Transverse colon (tissue), 4 donors: Measurements from ENCODE around the gene ADCY10. TPM values are rescaled to one million over a fixed set of nuclear protein-coding genes. Genes with fewer than 3 reads are reported as not detected.
"Not testable (repeated sequence)": the region's sequence is repeated elsewhere in the genome, so short reads cannot be mapped to it uniquely, and the experiment has no call there.

Experiments
- DNase-seq: peaks from one replicate; pipeline ENCODE4 v3.0.0-alpha.2; 2019
- H3K27ac ChIP-seq, 4 donors: fragments of 200-600 bp; sonication (generic); 2 replicates each; pipeline ENCODE4 v1.5.1; 2016 to 2018; ENCODE audit warnings: inconsistent platforms in 4 of 4
- H3K27me3 ChIP-seq: fragments of 200-600 bp; sonication (generic); 2 replicates; pipeline ENCODE4 v1.5.1; 2017; ENCODE audit warnings: inconsistent platforms
- H3K36me3 ChIP-seq, 4 donors: fragments of 200-600 bp; sonication (generic); 2 replicates each; pipeline ENCODE4 v1.5.1; 2017 to 2019; ENCODE audit warnings: inconsistent platforms in 4 of 4
- H3K4me1 ChIP-seq, 4 donors: fragments of 200-600 bp; sonication (generic); 2 replicates each; pipeline ENCODE4 v1.5.1; 2017 to 2020; ENCODE audit warnings: inconsistent platforms in 4 of 4
- H3K4me3 ChIP-seq, 4 donors: fragments of 200-600 bp; sonication (generic); 1 replicate in 1 of 4; 2 replicates in 3 of 4; pipeline versions ENCODE4 v1.5.1 to v1.6.1; 2017 to 2019; ENCODE audit warnings: inconsistent platforms in 4 of 4
- H3K9me3 ChIP-seq, 2 donors: fragments of 200-600 bp; sonication (generic); 2 replicates each; pipeline ENCODE4 v1.5.1; 2017 to 2019; ENCODE audit warnings: inconsistent platforms in 2 of 2
- EP300 ChIP-seq: sonication (generic); formaldehyde crosslinking; IDR thresholded peaks from one replicate; pipeline ENCODE4 v1.6.1; 2017; ENCODE audit warnings: antibody characterized with exemption, low read depth
- POLR2A ChIP-seq: fragments of 450-650 bp; IDR thresholded peaks from one replicate; pipeline ENCODE4 v1.6.1; 2016; ENCODE audit warnings: antibody characterized with exemption, mild to moderate bottlenecking, moderate library complexity
- POLR2AphosphoS5 ChIP-seq, 3 donors: sonication (generic); formaldehyde crosslinking; IDR thresholded peaks; one replicate each; pipeline ENCODE4 v1.6.1; 2016; ENCODE audit warnings: antibody characterized with exemption in 3 of 3
- WGBS, 2 donors: methylation state at CpG; one replicate each; pipeline ENCODE4 v1.1.5; 2018; ENCODE audit warnings: low coverage in 1 of 2; 5-methylcytosine and 5-hydroxymethylcytosine counted together
- in situ Hi-C, 4 donors: fragments of 200-750 bp; cut with MboI; loops; one replicate each; pipeline versions ENCODE4 v1.15.0 to v1.15.1; 2017; ENCODE audit warnings: low sequenced_read_pairs in 3 of 4, low pct_ligation_motif_present in 1 of 4, low pct_unique_long_range_greater_than_20kb in 1 of 4
- intact Hi-C: fragments of 100-400 bp; cut with DNase I; formaldehyde crosslinking; loops from one replicate; pipeline ENCODE4 v1.15.1; 2023; ENCODE audit warnings: low total_unique reads
- total RNA-seq, 4 donors: library from RNA; depleted of rRNA; stranded (reverse); fragments of >200 nt; gene quantifications; one replicate each; pipeline ENCODE4 v1.1.0, GENCODE V29; 2016
- TF ChIP-seq, protein P1 (sequence below), 5 experiments: fragments of 200-600 bp in 3 of 5; fragments of 450-650 bp in 2 of 5; sonication (generic) in 3 of 5; IDR thresholded peaks; 1 replicate in 2 of 5; 2 replicates in 3 of 5; pipeline ENCODE4 v1.5.1; 2016 to 2017; ENCODE audit warnings: antibody characterized with exemption in 5 of 5, inconsistent platforms in 3 of 5, mild to moderate bottlenecking in 2 of 5, moderate library complexity in 1 of 5

The ADCY10 gene
- total RNA-seq, 4 donors from 2014 or later = 0.27 to 3.7 TPM; not detected in 2

DNA sequence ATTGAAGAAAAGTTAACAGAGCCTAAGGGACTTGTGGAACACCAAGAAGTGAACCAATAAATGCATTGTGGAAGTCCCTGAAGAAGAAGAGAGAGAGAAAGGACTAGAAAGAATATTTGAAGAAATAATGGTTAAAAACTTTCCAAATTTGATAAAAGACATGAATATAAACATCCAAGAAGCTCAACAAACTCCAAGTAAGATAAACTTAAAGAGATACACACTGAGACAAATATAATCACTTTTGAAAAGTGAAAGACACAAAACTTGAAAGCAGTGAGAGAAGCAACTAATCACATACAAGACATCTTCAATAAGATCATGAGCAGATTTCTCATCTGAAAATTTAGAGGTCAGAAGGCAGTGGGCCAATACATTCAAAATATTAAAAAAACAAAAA lies 101.0 kb downstream of the ADCY10 start:
- peaks cover 0 to 19% of the 10 kb centered on the region in 2 donors for H3K9me3 ChIP-seq
- no peak overlapping the region for H3K4me3 ChIP-seq
- H3K36me3 ChIP-seq = no peaks in the 10 kb centered on the region
- intact Hi-C loops (no loop called here), in situ Hi-C loops (loop anchor here in 1 of 4 donors (10.0 kb wide), 1 partner anchor 88 kb away; the partner anchor contains the start of gene MPZL1)
- no peaks in the 10 kb centered on the region for H3K27me3 ChIP-seq
- no peak for DNase-seq
- peaks cover 0 to 7% (median 3%) of the 10 kb centered on the region in 4 donors for H3K4me1 ChIP-seq
- no peak for TF ChIP-seq POLR2A
- TF ChIP-seq POLR2AphosphoS5 (IDR thresholded peaks at IDR 0.05) = no peak
- TF ChIP-seq, protein P1, sequence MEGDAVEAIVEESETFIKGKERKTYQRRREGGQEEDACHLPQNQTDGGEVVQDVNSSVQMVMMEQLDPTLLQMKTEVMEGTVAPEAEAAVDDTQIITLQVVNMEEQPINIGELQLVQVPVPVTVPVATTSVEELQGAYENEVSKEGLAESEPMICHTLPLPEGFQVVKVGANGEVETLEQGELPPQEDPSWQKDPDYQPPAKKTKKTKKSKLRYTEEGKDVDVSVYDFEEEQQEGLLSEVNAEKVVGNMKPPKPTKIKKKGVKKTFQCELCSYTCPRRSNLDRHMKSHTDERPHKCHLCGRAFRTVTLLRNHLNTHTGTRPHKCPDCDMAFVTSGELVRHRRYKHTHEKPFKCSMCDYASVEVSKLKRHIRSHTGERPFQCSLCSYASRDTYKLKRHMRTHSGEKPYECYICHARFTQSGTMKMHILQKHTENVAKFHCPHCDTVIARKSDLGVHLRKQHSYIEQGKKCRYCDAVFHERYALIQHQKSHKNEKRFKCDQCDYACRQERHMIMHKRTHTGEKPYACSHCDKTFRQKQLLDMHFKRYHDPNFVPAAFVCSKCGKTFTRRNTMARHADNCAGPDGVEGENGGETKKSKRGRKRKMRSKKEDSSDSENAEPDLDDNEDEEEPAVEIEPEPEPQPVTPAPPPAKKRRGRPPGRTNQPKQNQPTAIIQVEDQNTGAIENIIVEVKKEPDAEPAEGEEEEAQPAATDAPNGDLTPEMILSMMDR (IDR thresholded peaks at IDR 0.05) = no peak
- TF ChIP-seq EP300 = no peak
- no peak overlapping the region for H3K27ac ChIP-seq

DNA sequence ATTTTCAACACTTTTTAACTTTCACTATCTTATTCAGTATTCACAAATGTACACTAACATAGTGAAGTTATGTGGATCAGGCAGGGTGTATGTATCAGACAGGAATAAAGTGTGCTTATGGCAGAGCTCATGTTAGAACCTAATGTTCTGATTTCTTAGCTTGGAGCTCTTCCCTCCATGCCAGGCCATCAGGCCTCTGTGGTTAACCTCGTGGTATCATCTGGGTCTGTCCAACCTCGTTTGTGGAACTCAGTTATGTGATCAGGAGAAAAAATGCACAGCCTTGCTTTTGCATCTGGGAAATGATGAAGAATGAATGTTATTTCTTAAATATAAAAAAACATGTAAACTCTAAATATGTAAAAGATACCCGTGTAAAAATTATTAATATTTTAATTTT lies 105.2 kb downstream of the ADCY10 start:
- H3K4me1 ChIP-seq = peaks cover 0 to 10% (median 0%) of the 10 kb centered on the region in 4 donors
- H3K4me3 ChIP-seq = no peak overlapping the region
- WGBS, 2 donors = 67 to 76% methylated on average over 3 of the region's 3 CpGs
- peaks cover 0 to 7% of the 10 kb centered on the region in 2 donors for H3K9me3 ChIP-seq
- intact Hi-C loops (no loop called here), in situ Hi-C loops (no loop called here)
- H3K27ac ChIP-seq = no peak overlapping the region
- no peaks in the 10 kb centered on the region for H3K36me3 ChIP-seq
- no peak for TF ChIP-seq EP300
- no peak for TF ChIP-seq POLR2A
- no peak for TF ChIP-seq POLR2AphosphoS5 (IDR thresholded peaks at IDR 0.05)
- TF ChIP-seq, protein P1 (IDR thresholded peaks at IDR 0.05) = no peak
- no peaks in the 10 kb centered on the region for H3K27me3 ChIP-seq
- no peak for DNase-seq

DNA sequence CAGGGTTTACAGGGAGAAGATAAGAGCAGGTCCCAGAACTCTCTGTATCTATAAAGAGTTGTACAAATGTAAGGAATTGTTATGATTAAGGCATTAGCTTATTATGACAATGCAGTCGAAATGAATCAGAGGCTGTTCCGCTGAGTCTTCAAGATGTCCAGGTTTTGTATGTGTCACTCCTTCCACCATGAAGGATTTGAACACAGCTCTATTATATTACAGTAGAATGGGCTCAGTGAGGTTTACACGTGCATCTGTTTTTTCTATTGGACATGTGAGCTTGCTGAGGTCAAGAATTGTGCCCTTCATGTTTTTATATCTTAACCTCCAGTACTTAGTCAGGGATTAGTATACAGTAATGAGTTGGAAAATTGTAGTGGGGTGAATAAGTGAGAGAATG lies 105.8 kb downstream of the ADCY10 start:
- no peaks in the 10 kb centered on the region for H3K27me3 ChIP-seq

DNA sequence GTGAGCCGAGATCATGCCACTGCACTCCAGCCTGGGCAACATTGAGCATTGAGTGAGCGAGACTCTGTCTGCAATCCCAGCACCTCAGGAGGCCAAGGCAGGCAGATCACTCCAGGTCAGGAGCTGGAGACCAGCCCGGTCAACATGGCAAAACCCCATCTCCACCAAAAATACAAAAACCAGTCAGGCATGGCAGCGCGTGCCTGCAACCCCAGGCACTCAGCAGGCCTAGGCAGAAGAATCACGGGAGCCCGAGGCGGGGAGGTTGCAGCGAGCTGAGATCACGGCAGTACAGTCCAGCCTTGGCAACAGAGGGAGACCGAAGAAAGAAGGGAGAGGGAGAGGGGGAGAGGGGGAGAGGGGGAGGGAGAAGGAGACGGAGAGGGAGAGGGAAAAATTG lies 107.3 kb downstream of the ADCY10 start:
- H3K36me3 ChIP-seq, H3K4me3 ChIP-seq, intact Hi-C loops, in situ Hi-C loops, H3K27me3 ChIP-seq, H3K27ac ChIP-seq, DNase-seq, H3K9me3 ChIP-seq: not testable (repeated sequence)
- 98% methylated on average over 12 of the region's 12 CpGs; no CpG with 5 or more reads in 1 of the 2 donors for WGBS, 2 donors
- peaks cover 0 to 14% (median 4%) of the 10 kb centered on the region in 4 donors for H3K4me1 ChIP-seq

More for the DNA sequence above, 105.8 kb downstream of the ADCY10 start:
- Histone ChIP-seq H3K27ac (no peak overlapping the region), H3K4me1 (peaks cover 0 to 12% (median 4%) of the 10 kb centered on the region in 4 donors), H3K36me3 (no peaks in the 10 kb centered on the region), H3K9me3 (peaks cover 0 to 2% of the 10 kb centered on the region in 2 donors), H3K4me3 (no peak overlapping the region)
- in situ Hi-C loops = no loop called here
- intact Hi-C loops = no loop called here
- no peak for DNase-seq
- TF ChIP-seq POLR2AphosphoS5 (IDR thresholded peaks at IDR 0.05) = no peak
- TF ChIP-seq, protein P1 (IDR thresholded peaks at IDR 0.05) = no peak
- no peak for TF ChIP-seq EP300
- no peak for TF ChIP-seq POLR2A
- 90 to 100% methylated on average over 3 of the region's 3 CpGs for WGBS, 2 donors

DNA sequence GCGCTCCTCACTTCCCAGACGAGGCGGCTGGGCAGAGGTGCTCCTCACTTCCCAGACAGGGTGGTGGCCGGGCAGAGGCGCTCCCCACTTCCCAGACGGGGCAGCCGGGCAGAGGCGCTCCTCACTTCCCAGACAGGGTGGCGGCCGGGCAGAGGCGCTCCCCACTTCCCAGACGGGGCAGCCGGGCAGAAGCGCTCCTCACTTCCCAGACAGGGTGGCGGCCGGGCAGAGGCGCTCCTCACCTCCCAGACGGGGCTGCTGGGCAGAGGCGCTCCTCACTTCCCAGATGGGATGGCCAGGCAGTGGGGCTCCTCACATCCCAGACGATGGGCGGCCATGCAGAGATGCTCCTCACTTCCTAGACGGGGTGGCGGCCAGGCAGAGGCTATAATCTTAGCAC lies 107.7 kb downstream of the ADCY10 start:
- H3K4me3 ChIP-seq, H3K27ac ChIP-seq, H3K36me3 ChIP-seq, H3K27me3 ChIP-seq, H3K9me3 ChIP-seq, intact Hi-C loops, in situ Hi-C loops, DNase-seq: not testable (repeated sequence)
- 96% methylated on average over 22 of the region's 23 CpGs; no CpG with 5 or more reads in 1 of the 2 donors for WGBS, 2 donors
- peaks cover 0 to 14% (median 4%) of the 10 kb centered on the region in 4 donors for H3K4me1 ChIP-seq
